Common myeloid progenitor, CD34-positive (primary cell): ENCODE data around the gene SKP1.

ENCODE experiments used
- CTCF ChIA-PET: fragments of 350-600 bp; sonication (Branson Sonifier 250); formaldehyde crosslinking; loops from one replicate; lab custom pipeline; 2021; ENCODE audit warnings: antibody characterized with exemption; lab: Charles Lee
- POLR2A ChIA-PET: fragments of 350-600 bp; sonication (Branson Sonifier 250); formaldehyde crosslinking; loops from one replicate; lab custom pipeline; 2021; ENCODE audit warnings: antibody characterized with exemption; lab: Charles Lee
- DNase-seq, 3 donors: peaks; one replicate each; pipeline versions ENCODE4 v3.0.0 to v3.0.0-alpha.2; 2013
- H3K27ac ChIP-seq, 2 experiments: 1 replicate in 1 of 2; 2 replicates in 1 of 2; pipeline ENCODE4 v1.7.0; 2013; ENCODE audit warnings: inconsistent platforms in 2 of 2, low read length in 2 of 2, mild to moderate bottlenecking in 2 of 2, low read depth in 1 of 2, moderate library complexity in 1 of 2; ENCODE audit not compliant: severe bottlenecking in 2 of 2, insufficient read depth in 1 of 2, poor library complexity in 1 of 2
- H3K27me3 ChIP-seq, 5 experiments: replicated peaks in 2 of 5; 1 replicate in 3 of 5; 2 replicates in 2 of 5; pipeline versions ENCODE4 v1.6.1 to v1.7.0; 2013; ENCODE audit warnings: low read length in 4 of 5, mild to moderate bottlenecking in 2 of 5, moderate library complexity in 2 of 5, inconsistent platforms in 1 of 5; ENCODE audit not compliant: insufficient read depth in 5 of 5, control insufficient read depth in 4 of 5
- H3K36me3 ChIP-seq, 4 experiments: 1 replicate in 2 of 4; 2 replicates in 2 of 4; pipeline versions ENCODE4 v1.6.1 to v1.7.0; 2013; ENCODE audit warnings: low read length in 3 of 4, control low read depth in 1 of 4, mild to moderate bottlenecking in 1 of 4; ENCODE audit not compliant: control insufficient read depth in 4 of 4, insufficient read depth in 4 of 4
- H3K4me1 ChIP-seq, 4 experiments: 1 replicate in 3 of 4; 2 replicates in 1 of 4; pipeline versions ENCODE4 v1.6.1 to v1.7.1; 2013; ENCODE audit warnings: low read length in 3 of 4, mild to moderate bottlenecking in 3 of 4, control low read depth in 1 of 4, inconsistent platforms in 1 of 4, moderate library complexity in 1 of 4; ENCODE audit not compliant: control insufficient read depth in 4 of 4, insufficient read depth in 4 of 4; ENCODE audit errors: control extremely low read depth in 1 of 4
- H3K4me3 ChIP-seq, 7 experiments: 1 replicate in 4 of 7; 2 replicates in 3 of 7; pipeline versions ENCODE4 v1.5.1 to v1.7.0; 2013; ENCODE audit warnings: mild to moderate bottlenecking in 7 of 7, low read length in 6 of 7, moderate library complexity in 6 of 7, inconsistent platforms in 2 of 7, low read depth in 2 of 7, control low read depth in 1 of 7; ENCODE audit not compliant: insufficient read depth in 4 of 7, control insufficient read depth in 1 of 7; ENCODE audit errors: extremely low read depth in 1 of 7
- H3K9me3 ChIP-seq, 5 experiments: 1 replicate in 4 of 5; 2 replicates in 1 of 5; pipeline versions ENCODE4 v1.6.1 to v1.7.1; 2013; ENCODE audit warnings: low read length in 4 of 5, mild to moderate bottlenecking in 2 of 5, inconsistent platforms in 1 of 5, low read depth in 1 of 5, moderate library complexity in 1 of 5; ENCODE audit not compliant: control insufficient read depth in 4 of 5, insufficient read depth in 2 of 5; ENCODE audit errors: control extremely low read depth in 1 of 5
- WGBS: methylation state at CpG from one replicate; pipeline ENCODE4 v1.1.5; 2013; ENCODE audit not compliant: insufficient coverage; 5-methylcytosine and 5-hydroxymethylcytosine counted together

SKP1 gene

DNA sequence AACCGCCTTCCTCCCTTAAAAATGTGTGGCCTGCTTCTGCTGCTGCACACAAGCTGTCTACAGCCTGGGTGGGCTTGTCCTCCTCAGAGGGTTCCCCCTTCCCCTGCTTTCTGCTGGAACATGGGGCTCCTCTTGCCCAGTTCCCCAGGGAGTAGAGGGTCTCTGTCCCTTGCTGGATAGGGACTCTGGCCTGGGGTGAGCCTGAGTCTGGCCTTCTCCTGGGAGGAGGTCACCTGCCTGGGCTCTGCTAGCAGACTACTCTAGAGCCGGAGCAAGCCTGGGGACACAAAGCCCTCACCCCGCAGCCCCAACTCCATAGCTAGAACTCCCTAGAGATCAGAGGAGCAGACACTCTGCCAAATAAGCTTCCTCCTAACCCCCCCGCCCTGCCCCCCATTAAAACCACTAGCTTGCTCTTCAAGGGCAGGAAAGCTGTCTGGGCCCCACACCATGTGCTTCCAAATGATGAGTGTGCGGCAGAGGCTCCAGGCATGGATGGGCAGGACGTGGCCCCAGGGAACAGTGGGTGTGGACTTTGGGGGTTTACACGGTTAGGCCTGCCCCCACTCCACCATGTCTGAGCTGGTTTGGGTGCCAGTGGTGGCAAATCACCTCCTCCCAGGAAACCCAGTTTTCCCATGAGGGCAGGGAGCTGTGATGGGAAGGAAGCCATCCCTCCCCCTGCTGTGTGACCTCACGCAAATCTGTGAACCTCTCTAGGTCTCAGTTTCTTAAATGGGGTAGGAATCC, 52.3 kb downstream of the SKP1 start:
- peaks cover 0 to 15% (median 9%) of the 10 kb centered on the region in 4 experiments for H3K4me1 ChIP-seq
- POLR2A ChIA-PET, result no interaction called here
- peak in 1 of 3 donors; percentile 48 for DNase-seq
- H3K9me3 ChIP-seq, result no peaks in the 10 kb centered on the region
- H3K27ac ChIP-seq, result no peak overlapping the region
- no peak overlapping the region for H3K4me3 ChIP-seq
- peaks cover 3 to 5% (median 4%) of the 10 kb centered on the region in 4 experiments for H3K36me3 ChIP-seq
- 83% methylated on average over 3 of the region's 8 CpGs for WGBS
- CTCF ChIA-PET, result interaction anchor here (1.1 to 6.9 kb wide), 7 partner anchors 12 to 29 kb away, joined by 3 to 59 read pairs (median 4); no protein-coding TSS in a partner anchor
- H3K27me3 ChIP-seq, result no peaks in the 10 kb centered on the region

DNA sequence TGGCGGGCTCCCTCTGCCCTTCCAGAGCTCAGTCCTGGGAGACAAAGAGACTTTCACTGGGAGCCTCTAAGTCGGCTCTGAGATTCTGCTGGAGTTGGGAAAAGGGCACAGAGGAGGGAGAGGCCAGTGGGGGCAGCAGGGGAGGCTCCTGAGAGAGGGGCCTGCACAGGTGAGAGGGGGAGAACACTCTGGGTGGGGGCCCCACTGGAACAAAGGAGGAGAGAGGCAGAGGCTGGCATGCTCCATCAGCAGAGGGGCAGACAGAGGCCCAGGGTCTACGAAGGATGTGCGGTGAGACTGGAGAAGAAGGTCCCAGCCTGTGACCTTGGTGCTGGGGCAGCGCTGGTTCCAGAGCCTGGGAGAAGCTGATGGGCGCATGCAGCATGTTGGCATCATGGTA, 53.4 kb downstream of the SKP1 start:
- Histone ChIP-seq H3K27me3 (no peaks in the 10 kb centered on the region), H3K4me1 (peaks cover 0 to 15% (median 9%) of the 10 kb centered on the region in 4 experiments), H3K27ac (no peak overlapping the region), H3K4me3 (no peak overlapping the region), H3K36me3 (peaks cover 0 to 3% (median 0%) of the 10 kb centered on the region in 4 experiments), H3K9me3 (no peaks in the 10 kb centered on the region)
- ChIA-PET POLR2A (no interaction called here), CTCF (interaction anchor here (1.1 to 1.6 kb wide), 6 partner anchors 8 to 23 kb away, joined by 3 to 5 read pairs (median 4); no protein-coding TSS in a partner anchor)
- 97% methylated on average over 6 of the region's 6 CpGs for WGBS
- DNase-seq, result no peak

DNA sequence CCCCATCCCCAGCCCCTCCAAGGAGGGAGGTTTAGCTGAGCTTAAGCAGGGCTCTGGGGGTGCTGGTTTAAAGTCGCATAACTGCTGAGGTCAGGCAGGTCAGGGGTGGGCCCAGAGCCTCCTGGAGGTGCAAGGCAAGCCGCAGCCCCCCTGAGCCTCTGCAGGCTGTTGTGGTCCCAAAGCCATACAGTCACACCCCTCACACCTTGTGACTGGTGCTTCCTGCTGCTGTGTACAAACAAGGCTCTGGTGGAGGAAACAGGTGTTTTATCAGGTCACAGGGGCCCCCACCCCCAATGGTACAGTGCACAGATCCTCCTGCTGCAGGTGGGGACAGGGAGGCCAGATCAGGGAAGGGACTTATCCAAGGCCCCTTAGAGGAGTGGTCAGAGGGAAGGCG, 54.2 kb downstream of the SKP1 start:
- Histone ChIP-seq H3K27me3 (peaks cover 0 to 5% (median 0%) of the 10 kb centered on the region in 5 experiments), H3K4me1 (peaks cover 0 to 15% (median 9%) of the 10 kb centered on the region in 4 experiments), H3K27ac (no peak overlapping the region), H3K4me3 (no peak overlapping the region), H3K9me3 (no peaks in the 10 kb centered on the region), H3K36me3 (peaks cover 0 to 3% (median 0%) of the 10 kb centered on the region in 4 experiments)
- ChIA-PET POLR2A (no interaction called here), CTCF (interaction anchor here (1.1 to 1.6 kb wide), 3 partner anchors 14 to 169 kb away, joined by 3 to 5 read pairs (median 4); no protein-coding TSS in a partner anchor)
- 55% methylated on average over 2 of the region's 3 CpGs for WGBS
- peak in 2 of 3 donors; percentile 68 to 79 for DNase-seq

DNA sequence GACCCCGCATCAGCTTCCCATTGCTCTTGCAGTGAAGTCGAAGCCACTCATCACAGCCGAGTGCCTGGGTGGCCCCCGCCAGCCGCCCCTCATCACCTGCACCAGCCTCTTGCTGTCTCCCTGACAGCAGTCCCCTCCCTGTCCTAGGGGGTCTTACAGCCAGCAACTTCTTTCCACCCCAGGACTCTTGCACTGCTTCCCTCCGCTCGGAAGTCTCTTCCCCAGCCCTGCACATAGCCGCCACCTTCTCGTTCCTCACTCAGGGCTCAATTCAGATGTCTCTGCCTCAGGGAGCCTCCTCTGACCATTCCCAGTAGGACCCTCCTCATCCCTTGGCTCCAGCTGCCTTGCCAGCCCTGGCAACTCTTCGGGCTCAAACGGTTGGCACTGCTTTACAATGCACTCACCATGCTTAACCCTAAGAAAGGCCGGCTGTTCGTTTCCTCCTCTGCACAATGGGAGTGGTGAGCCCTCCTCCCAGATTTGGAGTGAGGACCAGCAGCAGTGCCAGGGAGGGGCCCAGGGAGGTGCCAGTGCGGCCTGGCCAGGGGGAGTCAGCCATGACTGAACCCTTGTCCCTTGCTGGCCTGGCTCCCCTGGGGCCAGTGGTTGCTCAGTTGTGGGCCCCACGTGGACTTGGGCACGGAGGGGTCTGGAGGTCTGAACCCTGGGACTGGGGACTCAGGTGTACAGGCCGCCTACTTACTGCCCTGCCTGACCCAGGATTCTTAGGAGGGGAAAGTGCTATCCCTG, 56.2 kb downstream of the SKP1 start:
- Histone ChIP-seq H3K4me1 (peaks cover 0 to 16% (median 10%) of the 10 kb centered on the region in 4 experiments), H3K9me3 (no peaks in the 10 kb centered on the region), H3K27me3 (peaks cover 0 to 25% (median 2%) of the 10 kb centered on the region in 5 experiments), H3K4me3 (no peak overlapping the region), H3K36me3 (no peaks in the 10 kb centered on the region), H3K27ac (no peak overlapping the region)
- WGBS, result 98% methylated on average over 16 of the region's 17 CpGs
- POLR2A ChIA-PET, result no interaction called here
- CTCF ChIA-PET, result interaction anchor here (1.1 to 1.9 kb wide), 3 partner anchors 9 to 25 kb away, joined by 3 to 4 read pairs (median 3); no protein-coding TSS in a partner anchor
- no peak for DNase-seq

DNA sequence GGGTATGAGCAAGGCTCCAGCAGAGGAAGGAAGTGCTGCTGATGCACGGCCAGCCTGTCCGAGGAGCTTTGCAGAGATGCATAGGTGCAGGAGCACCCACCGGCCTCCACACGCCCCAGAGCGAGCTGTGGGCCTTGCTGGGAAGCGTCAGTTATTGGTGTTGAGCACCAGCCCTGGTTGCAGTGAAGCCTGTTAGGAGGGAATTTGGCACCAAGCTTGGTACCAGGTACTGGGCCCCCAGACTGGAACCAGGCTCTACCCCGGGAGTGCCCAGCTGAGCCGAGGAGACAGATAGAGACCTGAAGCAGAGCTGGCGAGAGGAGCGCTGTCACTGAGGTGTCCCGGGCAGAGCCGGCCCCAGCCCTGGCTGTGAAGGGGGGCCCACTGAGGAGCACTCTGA, 57.0 kb downstream of the SKP1 start:
- H3K36me3 ChIP-seq, result no peaks in the 10 kb centered on the region
- CTCF ChIA-PET, result interaction anchor here (0.7 to 2.3 kb wide), 6 partner anchors 10 to 27 kb away, joined by 3 to 10 read pairs (median 3); no protein-coding TSS in a partner anchor

DNA sequence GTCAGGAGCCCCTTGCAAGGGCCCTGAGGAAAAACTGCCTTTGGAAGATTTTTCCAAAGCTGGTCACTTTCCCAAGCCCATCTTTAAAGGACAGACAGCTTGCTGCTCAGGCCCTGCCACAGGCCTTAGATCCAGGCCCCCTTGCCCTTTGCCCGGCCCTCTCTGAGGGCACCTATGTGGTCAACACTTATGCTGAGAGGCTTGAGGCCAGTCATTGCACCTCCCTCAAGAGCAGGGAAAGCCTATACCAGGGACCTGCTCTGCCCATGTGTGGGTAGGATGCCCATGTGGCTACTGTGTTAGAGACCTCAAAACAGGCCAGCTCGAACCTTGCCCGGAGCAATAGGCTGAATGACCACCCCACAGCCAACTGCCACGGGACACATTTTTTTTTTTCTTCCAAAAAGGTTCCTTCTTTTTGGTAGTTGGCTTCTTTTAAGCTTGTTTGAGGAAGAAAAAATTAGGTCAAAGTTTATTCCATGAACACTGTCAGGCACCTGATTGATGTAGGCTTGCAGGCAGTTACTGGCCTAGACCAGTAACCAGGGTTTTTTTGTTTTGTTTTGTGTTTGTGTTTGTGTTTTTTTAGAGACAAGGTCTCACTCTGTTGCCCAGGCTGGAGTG, 58.4 kb downstream of the SKP1 start:
- no peak for DNase-seq
- WGBS, result 88% methylated on average over 3 of the region's 4 CpGs
- no peaks in the 10 kb centered on the region for H3K9me3 ChIP-seq
- peaks cover 0 to 30% (median 24%) of the 10 kb centered on the region in 4 experiments for H3K4me1 ChIP-seq
- H3K4me3 ChIP-seq, result no peak overlapping the region
- peaks cover 0 to 40% (median 6%) of the 10 kb centered on the region in 5 experiments for H3K27me3 ChIP-seq
- H3K27ac ChIP-seq, result no peak overlapping the region
- no peaks in the 10 kb centered on the region for H3K36me3 ChIP-seq
- ChIA-PET CTCF (interaction anchor here (0.7 to 2.3 kb wide), 5 partner anchors 10 to 79 kb away, joined by 3 to 10 read pairs (median 5); no protein-coding TSS in a partner anchor), POLR2A (no interaction called here)

More for the DNA sequence above, 57.0 kb downstream of the SKP1 start:
- DNase-seq, result no peak
- 94% methylated on average over 12 of the region's 12 CpGs for WGBS
- POLR2A ChIA-PET, result no interaction called here
- no peak overlapping the region for H3K4me3 ChIP-seq
- peaks cover 0 to 30% (median 2%) of the 10 kb centered on the region in 5 experiments for H3K27me3 ChIP-seq
- peaks cover 0 to 20% (median 14%) of the 10 kb centered on the region in 4 experiments for H3K4me1 ChIP-seq
- no peaks in the 10 kb centered on the region for H3K9me3 ChIP-seq
- H3K27ac ChIP-seq, result no peak overlapping the region
